ENCODE measurements around the gene KRTAP5-7. TPM values are rescaled to one million over a fixed set of nuclear protein-coding genes. Genes with fewer than 3 reads are reported as not detected.

Gene KRTAP5-7
- total RNA-seq, 6 experiments from 2014 or later = not detected

GRCh38 chr11:71482746-71483364, 44.2 kb upstream of the KRTAP5-7 start:
- Mint-ChIP-seq H3K9me3 (no peaks in the 10 kb centered on the region), H3K36me3 (ENCODE audit: low read depth) (peaks cover 52% of the 10 kb centered on the region)

GRCh38 chr11:71483692-71484091, 43.4 kb upstream of the KRTAP5-7 start:
- H3K27me3 Mint-ChIP-seq (ENCODE audit: insufficient read depth) = peaks cover 1% of the 10 kb centered on the region
- no peak for TF ChIP-seq CTCF (IDR thresholded peaks at IDR 0.05)
- H3K4me3 Mint-ChIP-seq = no peak overlapping the region
- H3K9me3 Mint-ChIP-seq = no peaks in the 10 kb centered on the region
- peaks cover 54% of the 10 kb centered on the region for H3K36me3 Mint-ChIP-seq (ENCODE audit: low read depth)
- DNase-seq = no peak
- H3K27ac Mint-ChIP-seq = no peak overlapping the region
- peaks cover 11% of the 10 kb centered on the region for H3K4me1 Mint-ChIP-seq (ENCODE audit: low read depth)

More at GRCh38 chr11:71482746-71483364, 44.2 kb upstream of the KRTAP5-7 start:
- TF ChIP-seq CTCF (IDR thresholded peaks at IDR 0.05) = no peak
- H3K4me3 Mint-ChIP-seq = no peak overlapping the region
- peaks cover 3% of the 10 kb centered on the region for H3K4me1 Mint-ChIP-seq (ENCODE audit: low read depth)
- DNase-seq = no peak
- peaks cover 1% of the 10 kb centered on the region for H3K27me3 Mint-ChIP-seq (ENCODE audit: insufficient read depth)
- H3K27ac Mint-ChIP-seq = no peak overlapping the region

- DNase-seq = no peak
- Mint-ChIP-seq H3K4me1 (ENCODE audit: low read depth) (peaks cover 19% of the 10 kb centered on the region), H3K4me3 (no peak overlapping the region), H3K36me3 (ENCODE audit: low read depth) (peaks cover 56% of the 10 kb centered on the region), H3K27ac (no peak overlapping the region), H3K27me3 (ENCODE audit: insufficient read depth) (peaks cover under 1% of the 10 kb centered on the region), H3K9me3 (no peaks in the 10 kb centered on the region)
- no peak for TF ChIP-seq CTCF (IDR thresholded peaks at IDR 0.05)
These were observed 42.6 kb upstream of the KRTAP5-7 start for GRCh38 chr11:71484248-71485062.

GRCh38 chr11:71485063-71485399, 42.0 kb upstream of the KRTAP5-7 start:
- no peak for TF ChIP-seq CTCF (IDR thresholded peaks at IDR 0.05)
- Mint-ChIP-seq H3K27me3 (ENCODE audit: insufficient read depth) (no peaks in the 10 kb centered on the region; the same call in none of the 2 replicates), H3K4me1 (ENCODE audit: low read depth) (peaks cover 20% of the 10 kb centered on the region), H3K27ac (no peak overlapping the region), H3K4me3 (no peak overlapping the region), H3K9me3 (no peaks in the 10 kb centered on the region), H3K36me3 (ENCODE audit: low read depth) (peaks cover 56% of the 10 kb centered on the region)
- no peak for DNase-seq

GRCh38 chr11:71485466-71485865, 41.6 kb upstream of the KRTAP5-7 start:
- H3K36me3 Mint-ChIP-seq (ENCODE audit: low read depth) = peaks cover 56% of the 10 kb centered on the region
- H3K9me3 Mint-ChIP-seq = no peaks in the 10 kb centered on the region
- H3K4me1 Mint-ChIP-seq (ENCODE audit: low read depth) = peaks cover 20% of the 10 kb centered on the region
- no peaks in the 10 kb centered on the region; the same call in none of the 2 replicates for H3K27me3 Mint-ChIP-seq (ENCODE audit: insufficient read depth)
- no peak overlapping the region for H3K4me3 Mint-ChIP-seq
- DNase-seq = no peak
- H3K27ac Mint-ChIP-seq = no peak overlapping the region
- TF ChIP-seq CTCF (IDR thresholded peaks at IDR 0.05) = no peak
